ENCODE measurements around the gene AKR1C1.
"Not testable (repeated sequence)": the region's sequence is repeated elsewhere in the genome, so short reads cannot be mapped to it uniquely, and the experiment has no call there.

Gene AKR1C1

GRCh38 chr10:5019770-5020612 lies 56.8 kb downstream of the AKR1C1 start:
- DNase-seq, result not testable (repeated sequence)

- not testable (repeated sequence) for DNase-seq
These were observed 58.5 kb downstream of the AKR1C1 start for GRCh38 chr10:5021624-5022290.

GRCh38 chr10:5023177-5023805 lies 60.1 kb downstream of the AKR1C1 start:
- DNase-seq, result no peak

- DNase-seq, result not testable (repeated sequence)
These were observed 62.3 kb downstream of the AKR1C1 start for GRCh38 chr10:5025461-5025881.

GRCh38 chr10:5030989-5031388 lies 67.8 kb downstream of the AKR1C1 start:
- DNase-seq, result no peak

GRCh38 chr10:5031588-5031987 lies 68.4 kb downstream of the AKR1C1 start:
- DNase-seq, result not testable (repeated sequence)

GRCh38 chr10:5032444-5032843 lies 69.2 kb downstream of the AKR1C1 start:
- DNase-seq, result not testable (repeated sequence)

All from EL (cell line).